Type B pancreatic cell (in vitro differentiated cells): ENCODE data around the gene ATP2B2. TPM values are rescaled to one million over a fixed set of nuclear protein-coding genes. Genes with fewer than 3 reads are reported as not detected.

ENCODE experiments used
- DNase-seq: peaks from one replicate; pipeline ENCODE4 v3.0.0; 2021; ENCODE audit warnings: mixed read lengths; ENCODE audit not compliant: unreplicated experiment; ENCODE audit errors: extremely low spot score
- H3K27ac Mint-ChIP-seq: 2 replicates; pipeline ENCODE4 v1.8.0; 2021; ENCODE audit warnings: mild to moderate bottlenecking, mixed read lengths
- H3K27me3 Mint-ChIP-seq: 2 replicates; pipeline ENCODE4 v1.8.0; 2021; ENCODE audit warnings: mixed read lengths
- H3K36me3 Mint-ChIP-seq: 2 replicates; pipeline ENCODE4 v1.8.0; 2021; ENCODE audit warnings: mixed read lengths
- H3K4me1 Mint-ChIP-seq: one replicate; pipeline ENCODE4 v1.8.0; 2021; ENCODE audit warnings: mixed read lengths; ENCODE audit not compliant: unreplicated experiment
- H3K4me3 Mint-ChIP-seq: 2 replicates; pipeline ENCODE4 v1.8.0; 2021; ENCODE audit warnings: mild to moderate bottlenecking, mixed read lengths
- H3K9me3 Mint-ChIP-seq: 2 replicates; pipeline ENCODE4 v1.8.0; 2021; ENCODE audit warnings: mixed read lengths
- total RNA-seq: library from RNA; stranded (reverse); gene quantifications from 2 replicates; pipeline ENCODE4 v1.2.1, GENCODE V29; 2021; ENCODE audit warnings: low replicate concordance
- TF ChIP-seq, protein P1 (sequence below): fragments of 200-600 bp; sonication (generic); conservative IDR thresholded peaks from 2 replicates; pipeline ENCODE4 v1.5.0; 2021; ENCODE audit warnings: antibody characterized with exemption, mild to moderate bottlenecking

Gene ATP2B2
- total RNA-seq, 1 donor from 2014 or later = 0.31 TPM

DNA sequence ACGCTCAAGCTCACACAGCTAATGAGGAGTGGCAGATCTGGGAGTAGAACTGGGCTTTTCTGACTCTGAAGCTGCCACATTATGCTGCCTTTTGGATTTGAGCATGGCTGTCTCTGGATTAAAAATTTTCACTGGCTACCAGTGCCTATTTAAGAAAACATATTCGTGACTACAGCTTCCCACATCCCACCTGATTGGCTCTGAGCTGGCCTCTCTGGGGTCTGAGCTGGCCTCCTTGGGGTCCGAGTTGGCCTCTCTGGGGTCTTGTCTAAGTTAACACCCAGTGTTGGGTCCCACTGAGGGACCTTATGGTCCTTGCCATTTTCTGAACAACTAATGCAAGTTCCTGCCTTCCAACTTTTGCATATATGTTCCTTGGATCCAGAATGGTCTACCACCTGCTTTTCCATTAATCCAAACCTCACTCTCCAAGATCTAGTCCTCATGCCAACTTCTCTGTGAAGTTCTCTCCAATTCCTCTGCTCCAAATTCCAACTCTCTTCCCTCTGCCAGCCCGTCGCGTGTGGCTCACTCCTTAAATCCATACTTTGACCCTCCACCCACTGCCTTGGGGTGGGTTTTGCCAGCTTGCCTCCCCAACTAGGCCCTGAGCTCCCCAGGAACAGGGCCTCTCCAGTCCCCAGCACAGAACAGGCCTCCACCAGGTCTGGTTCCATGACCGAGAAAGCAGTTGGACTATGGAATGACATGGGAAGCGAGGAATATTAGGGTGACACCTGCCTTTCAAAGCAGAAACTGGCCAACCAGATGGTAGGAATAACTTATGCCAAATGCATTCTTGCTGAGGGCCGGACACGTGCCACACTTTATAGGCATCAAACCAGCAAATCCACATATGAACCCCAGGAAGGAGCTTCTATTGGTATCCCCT is 42.5 kb downstream of the ATP2B2 start:
- no peak overlapping the region for H3K27ac Mint-ChIP-seq
- peaks cover 34% of the 10 kb centered on the region for H3K27me3 Mint-ChIP-seq

GRCh38 chr3:10460951-10461545 is 44.3 kb downstream of the ATP2B2 start:
- Mint-ChIP-seq H3K4me3 (no peak overlapping the region), H3K27ac (no peak overlapping the region), H3K36me3 (no peaks in the 10 kb centered on the region), H3K27me3 (peaks cover 43% of the 10 kb centered on the region), H3K4me1 (no peaks in the 10 kb centered on the region), H3K9me3 (no peaks in the 10 kb centered on the region)
- TF ChIP-seq, protein P1, sequence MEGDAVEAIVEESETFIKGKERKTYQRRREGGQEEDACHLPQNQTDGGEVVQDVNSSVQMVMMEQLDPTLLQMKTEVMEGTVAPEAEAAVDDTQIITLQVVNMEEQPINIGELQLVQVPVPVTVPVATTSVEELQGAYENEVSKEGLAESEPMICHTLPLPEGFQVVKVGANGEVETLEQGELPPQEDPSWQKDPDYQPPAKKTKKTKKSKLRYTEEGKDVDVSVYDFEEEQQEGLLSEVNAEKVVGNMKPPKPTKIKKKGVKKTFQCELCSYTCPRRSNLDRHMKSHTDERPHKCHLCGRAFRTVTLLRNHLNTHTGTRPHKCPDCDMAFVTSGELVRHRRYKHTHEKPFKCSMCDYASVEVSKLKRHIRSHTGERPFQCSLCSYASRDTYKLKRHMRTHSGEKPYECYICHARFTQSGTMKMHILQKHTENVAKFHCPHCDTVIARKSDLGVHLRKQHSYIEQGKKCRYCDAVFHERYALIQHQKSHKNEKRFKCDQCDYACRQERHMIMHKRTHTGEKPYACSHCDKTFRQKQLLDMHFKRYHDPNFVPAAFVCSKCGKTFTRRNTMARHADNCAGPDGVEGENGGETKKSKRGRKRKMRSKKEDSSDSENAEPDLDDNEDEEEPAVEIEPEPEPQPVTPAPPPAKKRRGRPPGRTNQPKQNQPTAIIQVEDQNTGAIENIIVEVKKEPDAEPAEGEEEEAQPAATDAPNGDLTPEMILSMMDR = no peak
- DNase-seq = no peak

More for the DNA sequence above, 42.5 kb downstream of the ATP2B2 start:
- TF ChIP-seq, protein P1 = no peak
- no peaks in the 10 kb centered on the region for H3K9me3 Mint-ChIP-seq
- H3K4me3 Mint-ChIP-seq = no peak overlapping the region
- DNase-seq = no peak
- H3K4me1 Mint-ChIP-seq = no peaks in the 10 kb centered on the region
- H3K36me3 Mint-ChIP-seq = no peaks in the 10 kb centered on the region

- H3K4me1 Mint-ChIP-seq = no peaks in the 10 kb centered on the region
- TF ChIP-seq, protein P1 = no peak
- no peak overlapping the region for H3K27ac Mint-ChIP-seq
- H3K4me3 Mint-ChIP-seq = no peak overlapping the region
- no peaks in the 10 kb centered on the region for H3K36me3 Mint-ChIP-seq
- no peaks in the 10 kb centered on the region for H3K9me3 Mint-ChIP-seq
- peaks cover 45% of the 10 kb centered on the region for H3K27me3 Mint-ChIP-seq
- DNase-seq = peak; percentile 79
These were observed 45.2 kb downstream of the ATP2B2 start for GRCh38 chr3:10459954-10460754.

DNA sequence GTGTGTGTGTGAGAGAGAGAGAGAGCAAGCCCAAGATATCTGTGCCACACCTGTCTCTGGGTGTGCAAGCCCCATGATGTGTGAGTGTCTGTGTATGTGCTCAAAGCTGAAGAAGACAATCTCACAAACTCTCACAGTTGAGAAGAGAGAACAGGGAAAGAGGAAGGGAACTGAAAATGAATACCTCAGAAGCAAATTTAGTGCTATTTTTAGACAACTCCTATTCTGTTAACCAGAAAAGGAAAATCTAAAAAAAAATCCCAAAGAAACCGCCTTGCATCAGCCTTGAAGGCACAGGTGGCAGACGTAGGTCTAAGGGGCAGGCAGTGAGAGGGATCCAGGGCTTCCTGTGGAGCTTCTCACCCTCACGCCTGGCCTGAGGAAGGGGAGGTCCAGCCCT is 47.8 kb downstream of the ATP2B2 start:
- no peaks in the 10 kb centered on the region for H3K36me3 Mint-ChIP-seq
- no peaks in the 10 kb centered on the region for H3K9me3 Mint-ChIP-seq
- TF ChIP-seq, protein P1 = no peak
- no peak for DNase-seq
- no peaks in the 10 kb centered on the region for H3K4me1 Mint-ChIP-seq
- peaks cover 53% of the 10 kb centered on the region for H3K27me3 Mint-ChIP-seq
- H3K4me3 Mint-ChIP-seq = no peak overlapping the region
- no peak overlapping the region for H3K27ac Mint-ChIP-seq

GRCh38 chr3:10456981-10457380 is 48.4 kb downstream of the ATP2B2 start:
- Mint-ChIP-seq H3K27ac (no peak overlapping the region), H3K27me3 (peaks cover 55% of the 10 kb centered on the region), H3K36me3 (no peaks in the 10 kb centered on the region), H3K9me3 (no peaks in the 10 kb centered on the region), H3K4me3 (no peak overlapping the region), H3K4me1 (no peaks in the 10 kb centered on the region)
- TF ChIP-seq, protein P1 = no peak
- no peak for DNase-seq
